Right ventricle myocardium inferior (tissue), 1 donor: Measurements from ENCODE around the gene CNPY4. TPM values are rescaled to one million over a fixed set of nuclear protein-coding genes. Genes with fewer than 3 reads are reported as not detected.
A peak's percentile ranks its signal among the peaks of the same experiment; 100 is the strongest.
"Not testable (repeated sequence)": the region's sequence is repeated elsewhere in the genome, so short reads cannot be mapped to it uniquely, and the experiment has no call there.

Experiments
- ATAC-seq: fragments of 200-7000 bp; cut with Tn5 transposase; one replicate; pipeline ENCODE4 v1.9.1; 2020; ENCODE audit warnings: mild to moderate bottlenecking, moderate library complexity
- DNase-seq: peaks from one replicate; pipeline ENCODE4 v3.0.0; 2021; ENCODE audit errors: missing footprints
- intact Hi-C: fragments of 100-400 bp; cut with DNase I; formaldehyde crosslinking; loops from one replicate; pipeline ENCODE4 v1.11.0; 2022
- total RNA-seq: library from RNA; stranded (reverse); fragmentation: NEBNext Ultra II Directional; extraction: Animal tissue kit (Norgen Biotek cat#: 25700); gene quantifications from one replicate; pipeline ENCODE4 v1.2.1, GENCODE V29; 2021
- donor health status: DM: no; HTN: yes; CAD: no; lungs with severe emphysema.

CNPY4 gene
- total RNA-seq, 1 donor from 2014 or later: 10.6 TPM

DNA sequence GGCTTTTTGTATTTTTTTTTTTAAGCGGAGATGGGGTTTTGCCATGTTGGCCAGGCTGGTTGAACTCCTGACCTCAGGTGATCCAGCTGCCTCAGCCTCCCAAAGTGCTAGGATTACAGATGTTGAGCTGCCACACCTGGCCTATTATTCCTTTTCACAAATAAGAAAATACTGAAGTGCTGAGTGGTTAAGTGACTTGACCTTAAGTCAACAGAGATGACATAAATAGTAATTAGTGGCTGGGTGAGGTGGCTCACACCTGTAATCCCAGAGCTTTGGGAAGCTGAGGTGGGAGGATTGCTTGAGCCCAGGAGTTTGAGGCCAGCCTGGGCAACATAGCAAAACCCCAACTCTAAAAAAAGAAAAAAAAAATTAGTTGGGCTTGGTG lies 10.8 kb downstream of the CNPY4 start:
- not testable (repeated sequence) for ATAC-seq, DNase-seq
- intact Hi-C loops: loop anchor here (5.0 kb wide), 1 partner anchor 218 kb away; no protein-coding TSS in a partner anchor

DNA sequence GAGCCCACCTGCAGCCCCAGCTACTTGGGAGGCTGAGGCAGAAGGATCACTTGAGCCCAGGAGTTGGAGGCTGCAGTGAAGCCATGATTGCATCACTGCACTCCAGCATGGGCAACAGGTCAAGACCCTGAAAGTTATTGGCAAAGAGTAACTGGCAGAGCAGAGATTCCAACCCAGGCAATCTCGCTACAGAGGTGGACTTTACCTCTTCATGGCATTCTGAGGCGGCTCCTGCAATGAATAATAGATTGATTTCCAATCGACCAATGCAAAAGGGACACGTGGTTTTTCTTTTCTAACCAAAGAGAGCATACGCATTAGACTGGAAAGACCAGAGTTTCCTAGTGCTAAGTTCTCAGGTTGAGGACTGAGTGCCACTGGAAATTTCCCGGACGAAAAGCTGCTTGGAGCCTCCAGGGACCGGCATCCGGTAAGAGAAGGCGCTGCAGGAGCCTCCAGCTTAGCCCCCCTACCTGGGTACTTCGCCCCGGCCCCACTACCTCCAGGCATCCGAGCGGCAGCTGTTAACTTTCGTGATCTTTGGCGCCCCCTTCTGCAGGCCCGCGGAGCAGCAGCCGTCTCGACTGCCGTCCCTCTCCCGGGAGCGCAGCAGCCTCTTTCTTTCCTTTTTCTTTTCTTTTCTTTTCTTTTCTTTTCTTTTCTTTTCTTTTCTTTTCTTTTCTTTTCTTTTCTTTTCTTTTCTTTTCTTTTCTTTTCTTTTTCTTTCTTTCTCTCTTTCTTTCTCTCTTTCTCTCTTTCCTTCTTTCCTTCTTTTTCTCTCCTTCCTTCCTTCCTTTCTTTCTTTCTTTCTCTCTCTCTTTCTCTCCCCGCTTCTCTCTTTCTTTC lies 11.4 kb downstream of the CNPY4 start:
- intact Hi-C loops: loop anchor here (5.0 kb wide), 1 partner anchor 219 kb away; no protein-coding TSS in a partner anchor

GRCh38 chr7:100132126-100132525 lies 12.7 kb downstream of the CNPY4 start:
- DNase-seq (no peak), ATAC-seq (no peak)
- intact Hi-C loops: loop anchor here (5.0 kb wide), 1 partner anchor 220 kb away; no protein-coding TSS in a partner anchor

More for the DNA sequence above, 11.4 kb downstream of the CNPY4 start:
- no peak for ATAC-seq
- peak; percentile 88 for DNase-seq

DNA sequence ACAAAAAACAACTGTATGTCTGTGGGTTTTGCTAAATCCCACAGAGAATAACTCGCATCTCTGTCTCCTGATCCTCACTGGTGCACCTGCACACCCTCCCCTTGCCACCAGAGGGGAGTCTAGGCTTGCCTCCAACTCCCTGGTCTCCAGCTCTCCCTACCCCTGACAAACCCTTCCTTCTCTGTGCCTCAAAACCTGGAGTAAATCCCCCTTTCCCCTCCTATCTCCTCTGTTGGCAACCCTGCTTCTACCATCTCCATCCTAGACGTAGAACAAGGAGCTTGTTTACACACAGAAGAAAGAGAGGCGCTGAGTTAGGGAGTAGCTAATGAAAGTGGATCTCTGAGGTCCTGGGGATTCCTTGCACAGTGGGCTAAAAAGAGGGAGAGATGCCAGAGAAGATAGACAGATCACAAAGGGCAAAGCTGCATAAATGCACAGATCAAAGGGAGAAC lies 13.3 kb downstream of the CNPY4 start:
- ATAC-seq: peak; percentile 53
- intact Hi-C loops: loop anchor here (5.0 kb wide), 1 partner anchor 220 kb away; no protein-coding TSS in a partner anchor
- DNase-seq: no peak

GRCh38 chr7:100137851-100138760 lies 18.7 kb downstream of the CNPY4 start:
- DNase-seq (no peak), ATAC-seq (no peak)
- intact Hi-C loops: no loop called here

GRCh38 chr7:100141555-100141949 lies 22.1 kb downstream of the CNPY4 start:
- no peak for ATAC-seq
- no peak for DNase-seq
- intact Hi-C loops: loop anchor here (10.0 kb wide), 1 partner anchor 203 kb away; no protein-coding TSS in a partner anchor

GRCh38 chr7:100142461-100142860 lies 23.0 kb downstream of the CNPY4 start:
- intact Hi-C loops: loop anchor here (10.0 kb wide), 1 partner anchor 202 kb away; no protein-coding TSS in a partner anchor
- no peak for ATAC-seq
- DNase-seq: no peak

DNA sequence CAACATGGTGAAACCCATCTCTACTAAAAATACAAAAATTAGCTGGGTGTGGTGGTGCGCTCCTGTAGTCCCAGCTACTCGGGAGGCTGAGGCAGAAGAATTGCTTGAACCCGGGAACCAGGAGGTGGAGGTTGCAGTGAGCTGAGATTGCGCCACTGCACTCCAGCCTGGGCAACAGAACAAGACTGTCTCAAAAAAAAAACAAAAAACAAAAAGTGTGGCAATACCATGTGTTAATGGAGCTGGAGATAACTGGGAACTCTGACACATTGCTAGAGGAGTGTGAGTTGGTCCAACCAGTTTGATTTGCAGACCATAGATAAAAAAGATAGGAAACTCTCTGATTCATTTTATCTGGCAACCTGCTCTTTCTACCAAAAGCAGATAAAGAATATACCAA lies 26.9 kb downstream of the CNPY4 start:
- intact Hi-C loops: loop anchor here (10.0 kb wide), 1 partner anchor 198 kb away; no protein-coding TSS in a partner anchor
- not testable (repeated sequence) for ATAC-seq, DNase-seq

DNA sequence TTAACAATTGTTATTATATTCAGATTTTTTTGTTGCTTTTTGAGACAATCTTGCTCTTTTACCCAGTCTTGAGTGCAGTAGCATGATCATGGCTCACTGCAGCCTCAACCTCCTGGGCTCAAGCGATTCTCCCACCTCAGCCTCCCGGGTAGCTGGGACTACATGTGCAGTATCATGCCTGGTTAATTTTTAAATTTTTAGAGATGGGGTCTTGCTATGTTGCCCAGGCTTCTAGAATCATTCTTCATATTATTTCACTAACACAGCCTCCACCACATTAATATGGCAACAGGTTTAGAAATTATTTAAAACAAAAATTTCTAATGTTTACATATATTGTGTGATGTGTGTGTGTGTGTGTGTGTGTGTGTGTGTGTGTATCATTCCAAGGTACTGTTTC lies 27.8 kb downstream of the CNPY4 start:
- intact Hi-C loops: loop anchor here (10.0 kb wide), 1 partner anchor 198 kb away; no protein-coding TSS in a partner anchor
- DNase-seq (no peak), ATAC-seq (no peak)

DNA sequence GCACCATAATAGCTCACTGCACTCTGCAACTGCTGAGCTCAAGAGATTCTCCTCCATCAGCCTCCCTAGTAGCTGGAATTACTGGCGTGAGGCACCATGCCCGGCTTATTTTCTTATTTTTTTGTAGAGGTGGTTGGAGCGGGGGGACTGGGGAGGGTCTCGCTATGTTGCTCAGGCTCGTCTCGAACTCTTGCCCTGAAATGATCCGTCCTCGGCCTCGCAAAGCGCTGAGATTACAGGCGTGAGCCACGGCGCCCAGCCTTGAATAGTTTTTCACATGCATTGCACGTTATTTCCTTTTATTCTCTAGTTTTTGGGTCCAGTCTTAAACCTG lies 28.8 kb downstream of the CNPY4 start:
- intact Hi-C loops: loop anchor here (10.0 kb wide), 1 partner anchor 197 kb away; no protein-coding TSS in a partner anchor
- ATAC-seq (peak; percentile 1), DNase-seq (no peak)

- peak; percentile 99 for DNase-seq
- intact Hi-C loops: loop anchor here (10.0 kb wide), 1 partner anchor 196 kb away; no protein-coding TSS in a partner anchor
- ATAC-seq: peak; percentile 100
These were observed 29.3 kb downstream of the CNPY4 start, which contains the start of gene LAMTOR4 for GRCh38 chr7:100148559-100149328. Gene LAMTOR4, plus strand, starts transcription at chr7:100148918. Its CDS starts 55 bp downstream, at chr7:100148973.

- intact Hi-C loops: no loop called here
- DNase-seq: no peak
- no peak for ATAC-seq
These were observed 33.0 kb downstream of the CNPY4 start for GRCh38 chr7:100152404-100152803.

GRCh38 chr7:100152937-100153666 lies 33.7 kb downstream of the CNPY4 start:
- no peak for DNase-seq
- no peak for ATAC-seq
- intact Hi-C loops: no loop called here

- no peak for DNase-seq
- intact Hi-C loops: no loop called here
- no peak for ATAC-seq
These were observed 34.5 kb downstream of the CNPY4 start for GRCh38 chr7:100153708-100154535.

DNA sequence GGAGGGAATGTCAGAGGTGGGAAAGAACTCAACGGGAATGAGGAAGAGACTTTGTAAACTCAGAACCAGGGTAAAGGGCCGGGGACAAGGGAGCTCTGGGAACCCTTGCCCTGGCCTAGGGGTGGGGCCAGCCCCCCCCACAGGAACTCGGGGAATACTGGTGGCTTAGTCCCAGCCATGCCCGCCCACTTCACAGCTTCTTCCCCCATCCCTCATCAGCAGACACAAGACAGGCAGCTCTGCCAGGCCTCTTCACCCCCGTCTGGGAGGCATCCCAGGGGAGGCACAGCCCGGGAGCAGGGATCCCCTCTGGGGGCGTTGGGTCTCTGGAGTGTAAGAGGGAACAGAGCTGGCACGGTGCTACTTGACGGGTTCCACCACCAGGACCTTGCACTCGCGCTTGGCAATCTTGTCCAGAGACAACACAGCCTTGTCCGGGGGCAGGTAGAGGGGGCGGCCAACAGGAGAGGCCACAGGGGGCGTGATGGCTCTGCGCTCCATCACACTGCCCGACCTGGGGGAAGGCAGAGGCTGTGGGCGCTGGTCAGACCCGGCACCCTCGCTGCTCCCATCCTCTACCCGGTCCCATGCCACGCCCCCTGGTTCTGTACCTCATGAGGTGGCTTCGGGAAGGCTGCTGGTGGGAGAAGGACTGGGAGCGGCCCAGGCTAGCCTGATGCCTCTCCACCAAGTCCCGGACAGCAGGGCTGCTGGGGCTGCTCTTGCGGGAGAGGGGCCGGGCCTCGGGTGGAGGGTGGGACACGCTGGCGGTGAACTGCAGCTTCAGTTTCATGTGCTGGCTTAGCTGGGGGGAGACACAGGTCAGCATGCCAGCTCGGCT lies 35.4 kb downstream of the CNPY4 start:
- intact Hi-C loops: no loop called here
- ATAC-seq (no peak), DNase-seq (no peak)
